K562 (cell line): ENCODE data around the gene LRP10. TPM values are rescaled to one million over a fixed set of nuclear protein-coding genes. Genes with fewer than 3 reads are reported as not detected.
A peak's percentile ranks its signal among the peaks of the same experiment; 100 is the strongest.

Experiments used
- CBX3 ChIP-seq, 2 experiments: IDR thresholded peaks; 1 replicate in 1 of 2; 2 replicates in 1 of 2; pipeline ENCODE4 v1.6.1; 2012; ENCODE audit warnings: inconsistent platforms in 2 of 2, low read length in 2 of 2, borderline replicate concordance in 1 of 2, control low read depth in 1 of 2
- DPF2 ChIP-seq: fragments of 450-650 bp; IDR thresholded peaks from 2 replicates; pipeline ENCODE4 v1.6.1; 2016
- E2F6 ChIP-seq, 2 experiments: IDR thresholded peaks; 2 replicates each; pipeline ENCODE4 v1.6.1; 2011; ENCODE audit warnings: borderline replicate concordance in 1 of 2, control low read depth in 1 of 2, low read depth in 1 of 2, low read length in 1 of 2, mild to moderate bottlenecking in 1 of 2, mixed read lengths in 1 of 2, moderate library complexity in 1 of 2; ENCODE audit not compliant: insufficient read depth in 1 of 2, insufficient read length in 1 of 2, poor library complexity in 1 of 2, severe bottlenecking in 1 of 2; ENCODE audit errors: extremely low read depth in 1 of 2
- ELF2 ChIP-seq: fragments of 250-450 bp; sonication (Bioruptor Pico); IDR thresholded peaks from 2 replicates; pipeline ENCODE4 v1.5.0; 2021; ENCODE audit warnings: mild to moderate bottlenecking
- LEF1 ChIP-seq: fragments of 450-650 bp; IDR thresholded peaks from 2 replicates; pipeline ENCODE4 v1.6.1; 2016; ENCODE audit warnings: mild to moderate bottlenecking
- MAZ ChIP-seq, 2 experiments: fragments of 450-650 bp in 1 of 2; sonication (generic) in 1 of 2; formaldehyde crosslinking; IDR thresholded peaks in 1 of 2; conservative IDR thresholded peaks in 1 of 2; 2 replicates each; pipeline versions ENCODE4 v1.4.0 to v1.5.0; 2020; ENCODE audit warnings: mild to moderate bottlenecking in 1 of 2, missing genetic modification reagents in 1 of 2
- POLR2AphosphoS5 ChIP-seq: IDR thresholded peaks from 2 replicates; pipeline ENCODE4 v1.6.1; 2011; ENCODE audit warnings: mild to moderate bottlenecking, low read depth, low read length, moderate library complexity; ENCODE audit not compliant: control insufficient read depth, insufficient read depth
- RBM25 ChIP-seq: fragments of 200-400 bp; formaldehyde crosslinking; IDR thresholded peaks from 2 replicates; pipeline ENCODE4 v1.6.1; 2018; ENCODE audit warnings: low read length, low read depth, moderate library complexity; ENCODE audit not compliant: severe bottlenecking
- WHSC1 ChIP-seq: IDR thresholded peaks from one replicate; pipeline ENCODE4 v1.6.1; 2012; ENCODE audit warnings: low read length, control low read depth, inconsistent platforms
- ZBTB34 ChIP-seq: fragments of 250-450 bp; sonication (Bioruptor Pico); IDR thresholded peaks from 2 replicates; pipeline ENCODE4 v1.8.0; 2021; ENCODE audit warnings: mild to moderate bottlenecking, moderate library complexity
- polyA plus RNA-seq, 8 experiments: library from polyadenylated mRNA; depleted of rRNA in 4 of 8; stranded (reverse) in 5 of 8; unstranded in 3 of 8; fragments of >200 nt; fragmentation: Nextera tagmentation in 2 of 8; fragmentation: Illumina TruSeq in 1 of 8; extraction: Ambion mirVana in 2 of 8; extraction: Trizol in 1 of 8; gene quantifications; 2 replicates each; pipeline versions ENCODE4 v1.2.1 to v1.2.3, GENCODE V29; 2011 to 2014; ENCODE audit warnings: inconsistent platforms in 1 of 8, missing spikeins in 1 of 8
- total RNA-seq, 7 experiments: library from RNA; depleted of rRNA in 6 of 7; stranded (reverse); fragments of >200 nt in 6 of 7; fragmentation: Illumina TruSeq in 2 of 7; extraction: Trizol in 2 of 7; gene quantifications; 2 replicates each; pipeline versions ENCODE4 v1.2.1 to v1.2.3, GENCODE V29; 2011 to 2021; ENCODE audit warnings: low replicate concordance in 1 of 7
- TF ChIP-seq, protein P1 (sequence below): fragments of 450-650 bp; conservative IDR thresholded peaks from 2 replicates; pipeline ENCODE4 v1.6.1; 2016; ENCODE audit warnings: missing genetic modification characterization, low read depth, mild to moderate bottlenecking, missing compliant biosample characterization, moderate library complexity
- TF ChIP-seq, protein P2 (sequence below): sonication (generic); formaldehyde crosslinking; IDR thresholded peaks from 2 replicates; pipeline ENCODE4 v1.8.0; 2022; ENCODE audit warnings: mild to moderate bottlenecking, missing genetic modification reagents, borderline replicate concordance
- TF ChIP-seq, protein P3 (sequence below): sonication (generic); formaldehyde crosslinking; IDR thresholded peaks from 2 replicates; pipeline ENCODE4 v1.8.0; 2022; ENCODE audit warnings: mild to moderate bottlenecking, low read depth, missing genetic modification reagents

LRP10 gene
- total and polyA plus RNA-seq, 9 of the 15 experiments (the other 6 are each of a cell fraction or from before 2014, with no cell fraction given): 1.3 to 45.5 (median 10.9) TPM

GRCh38 chr14:22886500-22887259 lies 15.1 kb downstream of the LRP10 start (continued):
- TF ChIP-seq, protein P1, sequence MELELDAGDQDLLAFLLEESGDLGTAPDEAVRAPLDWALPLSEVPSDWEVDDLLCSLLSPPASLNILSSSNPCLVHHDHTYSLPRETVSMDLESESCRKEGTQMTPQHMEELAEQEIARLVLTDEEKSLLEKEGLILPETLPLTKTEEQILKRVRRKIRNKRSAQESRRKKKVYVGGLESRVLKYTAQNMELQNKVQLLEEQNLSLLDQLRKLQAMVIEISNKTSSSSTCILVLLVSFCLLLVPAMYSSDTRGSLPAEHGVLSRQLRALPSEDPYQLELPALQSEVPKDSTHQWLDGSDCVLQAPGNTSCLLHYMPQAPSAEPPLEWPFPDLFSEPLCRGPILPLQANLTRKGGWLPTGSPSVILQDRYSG (tag): no peak
- TF ChIP-seq, protein P2, sequence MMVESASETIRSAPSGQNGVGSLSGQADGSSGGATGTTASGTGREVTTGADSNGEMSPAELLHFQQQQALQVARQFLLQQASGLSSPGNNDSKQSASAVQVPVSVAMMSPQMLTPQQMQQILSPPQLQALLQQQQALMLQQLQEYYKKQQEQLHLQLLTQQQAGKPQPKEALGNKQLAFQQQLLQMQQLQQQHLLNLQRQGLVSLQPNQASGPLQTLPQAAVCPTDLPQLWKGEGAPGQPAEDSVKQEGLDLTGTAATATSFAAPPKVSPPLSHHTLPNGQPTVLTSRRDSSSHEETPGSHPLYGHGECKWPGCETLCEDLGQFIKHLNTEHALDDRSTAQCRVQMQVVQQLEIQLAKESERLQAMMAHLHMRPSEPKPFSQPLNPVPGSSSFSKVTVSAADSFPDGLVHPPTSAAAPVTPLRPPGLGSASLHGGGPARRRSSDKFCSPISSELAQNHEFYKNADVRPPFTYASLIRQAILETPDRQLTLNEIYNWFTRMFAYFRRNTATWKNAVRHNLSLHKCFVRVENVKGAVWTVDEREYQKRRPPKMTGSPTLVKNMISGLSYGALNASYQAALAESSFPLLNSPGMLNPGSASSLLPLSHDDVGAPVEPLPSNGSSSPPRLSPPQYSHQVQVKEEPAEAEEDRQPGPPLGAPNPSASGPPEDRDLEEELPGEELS (CRISPR knock-in tag): peak; percentile 85; the same call in 1 of the 2 replicates
- peak; percentile 62; the same call in 1 of the 2 replicates for TF ChIP-seq POLR2AphosphoS5
- TF ChIP-seq ZBTB34 (CRISPR knock-in tag): peak; percentile 69; the same call in 1 of the 2 replicates
- peak in 1 of 2 experiments; percentile 86; a peak in 1 of 3 replicates for TF ChIP-seq CBX3 (IDR thresholded peaks at IDR 0.05; ENCODE audit: borderline replicate concordance in 1 of 2, low read length in 2 of 2)
- TF ChIP-seq, protein P3, sequence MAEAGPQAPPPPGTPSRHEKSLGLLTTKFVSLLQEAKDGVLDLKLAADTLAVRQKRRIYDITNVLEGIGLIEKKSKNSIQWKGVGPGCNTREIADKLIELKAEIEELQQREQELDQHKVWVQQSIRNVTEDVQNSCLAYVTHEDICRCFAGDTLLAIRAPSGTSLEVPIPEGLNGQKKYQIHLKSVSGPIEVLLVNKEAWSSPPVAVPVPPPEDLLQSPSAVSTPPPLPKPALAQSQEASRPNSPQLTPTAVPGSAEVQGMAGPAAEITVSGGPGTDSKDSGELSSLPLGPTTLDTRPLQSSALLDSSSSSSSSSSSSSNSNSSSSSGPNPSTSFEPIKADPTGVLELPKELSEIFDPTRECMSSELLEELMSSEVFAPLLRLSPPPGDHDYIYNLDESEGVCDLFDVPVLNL (CRISPR knock-in tag): peak; percentile 78; the same call in 1 of the 2 replicates
- TF ChIP-seq RBM25: no peak
- TF ChIP-seq MAZ (CRISPR knock-in tag; conservative IDR thresholded peaks at IDR 0.05 in 1 of 2, IDR thresholded peaks at IDR 0.05 in 1 of 2): peak in 1 of 2 experiments; percentile 68; a peak in 3 of 4 replicates
- TF ChIP-seq DPF2: no peak; the same call in 1 of the 2 replicates
- TF ChIP-seq LEF1: no peak
- TF ChIP-seq ELF2 (CRISPR knock-in tag): no peak
- TF ChIP-seq E2F6 (IDR thresholded peaks at IDR 0.05; ENCODE audit: borderline replicate concordance in 1 of 2, extremely low read depth in 1 of 2, insufficient read depth in 1 of 2, insufficient read length in 1 of 2, low read depth in 1 of 2, low read length in 1 of 2, poor library complexity in 1 of 2, severe bottlenecking in 1 of 2): peak; percentile 94 to 96
- TF ChIP-seq WHSC1: no peak
